ENCODE results near the gene MT1M.

The MT1M gene

DNA sequence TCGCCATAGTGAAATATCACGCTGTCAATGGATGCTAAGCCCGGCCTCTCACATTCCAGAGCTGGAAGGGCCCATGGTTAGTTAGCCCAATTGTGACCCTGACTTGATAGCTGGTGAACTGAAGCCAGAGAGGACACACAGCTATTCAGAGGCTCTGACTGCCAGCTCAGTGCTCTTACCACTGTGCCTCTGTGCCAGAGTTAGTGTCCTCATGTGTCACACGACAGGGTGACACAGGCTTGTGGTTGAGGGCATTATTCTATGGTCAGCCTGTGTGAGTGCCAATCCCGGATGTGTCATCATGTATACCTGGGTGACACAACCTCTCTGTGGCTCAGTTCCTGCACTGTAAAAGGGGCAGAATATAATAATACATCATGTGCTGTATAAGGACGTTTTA lies 47.4 kb downstream of the MT1M start:
- no peak for DNase-seq

- DNase-seq, result peak; percentile 82
These were observed 49.7 kb downstream of the MT1M start, which contains the start of gene MT1X for GRCh38 chr16:56681939-56682702. Gene MT1X, plus strand, starts transcription at chr16:56682470. Its CDS starts 71 bp downstream, at chr16:56682541.

- no peak for DNase-seq
These were observed 50.4 kb downstream of the MT1M start for GRCh38 chr16:56682703-56683397.
